ENCODE results near the gene CLPX. TPM values are rescaled to one million over a fixed set of nuclear protein-coding genes. Genes with fewer than 3 reads are reported as not detected.

CLPX gene
- total and polyA plus RNA-seq, 12 donors: 8.5 to 67.6 (median 60.4) TPM

DNA sequence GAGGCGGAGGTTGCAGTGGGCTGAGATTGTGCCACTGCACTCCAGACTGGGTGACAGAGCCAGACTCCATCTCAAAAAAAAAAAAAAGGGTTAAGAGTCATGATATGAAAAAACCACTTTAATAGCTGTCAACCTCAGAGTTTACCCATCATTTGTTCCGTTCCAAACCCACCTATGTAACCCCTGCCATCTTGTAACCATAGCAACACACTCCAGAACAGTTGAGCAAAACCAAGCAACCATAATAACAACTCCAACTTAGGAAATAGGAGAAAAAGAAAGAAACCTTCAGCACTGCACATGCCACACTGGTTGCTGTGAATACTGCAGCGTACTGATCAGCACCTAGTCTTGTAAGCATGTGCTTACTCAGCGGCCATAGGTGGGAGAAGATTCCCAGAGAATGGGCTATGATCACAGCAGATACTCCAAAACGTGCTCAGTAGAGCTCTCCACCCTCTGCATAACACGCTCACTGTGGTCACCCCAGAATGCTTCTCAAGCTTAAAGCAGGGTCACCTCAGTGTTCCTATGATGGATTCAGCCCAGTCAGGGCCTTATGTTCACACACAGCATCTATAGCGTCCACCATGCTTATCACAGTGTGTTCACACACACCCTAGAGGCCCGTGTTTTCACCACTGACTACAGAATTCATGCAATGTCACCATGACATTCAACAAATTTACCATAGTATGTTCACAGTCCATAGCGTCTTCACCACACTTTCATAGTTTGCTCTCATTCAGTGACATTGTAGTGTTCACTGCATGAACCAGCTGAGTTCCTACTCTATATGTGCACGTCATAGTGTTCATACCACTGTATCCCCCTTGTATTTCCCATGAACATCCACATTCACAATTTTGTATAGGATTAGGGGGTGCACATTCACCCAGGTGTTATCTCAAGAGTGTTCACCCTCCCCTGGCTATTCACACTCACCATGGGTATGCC is 32.7 kb upstream of the CLPX start:
- DNase-seq (no peak), ATAC-seq (no peak)
- H3K27me3 ChIP-seq: no peaks in the 10 kb centered on the region
- H3K27ac ChIP-seq: no peak overlapping the region
- TF ChIP-seq, protein P1, sequence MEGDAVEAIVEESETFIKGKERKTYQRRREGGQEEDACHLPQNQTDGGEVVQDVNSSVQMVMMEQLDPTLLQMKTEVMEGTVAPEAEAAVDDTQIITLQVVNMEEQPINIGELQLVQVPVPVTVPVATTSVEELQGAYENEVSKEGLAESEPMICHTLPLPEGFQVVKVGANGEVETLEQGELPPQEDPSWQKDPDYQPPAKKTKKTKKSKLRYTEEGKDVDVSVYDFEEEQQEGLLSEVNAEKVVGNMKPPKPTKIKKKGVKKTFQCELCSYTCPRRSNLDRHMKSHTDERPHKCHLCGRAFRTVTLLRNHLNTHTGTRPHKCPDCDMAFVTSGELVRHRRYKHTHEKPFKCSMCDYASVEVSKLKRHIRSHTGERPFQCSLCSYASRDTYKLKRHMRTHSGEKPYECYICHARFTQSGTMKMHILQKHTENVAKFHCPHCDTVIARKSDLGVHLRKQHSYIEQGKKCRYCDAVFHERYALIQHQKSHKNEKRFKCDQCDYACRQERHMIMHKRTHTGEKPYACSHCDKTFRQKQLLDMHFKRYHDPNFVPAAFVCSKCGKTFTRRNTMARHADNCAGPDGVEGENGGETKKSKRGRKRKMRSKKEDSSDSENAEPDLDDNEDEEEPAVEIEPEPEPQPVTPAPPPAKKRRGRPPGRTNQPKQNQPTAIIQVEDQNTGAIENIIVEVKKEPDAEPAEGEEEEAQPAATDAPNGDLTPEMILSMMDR (IDR thresholded peaks at IDR 0.05): no peak
- H3K36me3 ChIP-seq: no peaks in the 10 kb centered on the region
- intact Hi-C loops (cut with DNase I): no loop called here
- H3K4me1 ChIP-seq: peaks cover 0 to 8% (median 0%) of the 10 kb centered on the region in 9 donors
- no peak overlapping the region for H3K4me3 ChIP-seq
- 85 to 87% methylated on average over 10 of the region's 10 CpGs for WGBS, 2 donors
- H3K9me3 ChIP-seq: no peaks in the 10 kb centered on the region

DNA sequence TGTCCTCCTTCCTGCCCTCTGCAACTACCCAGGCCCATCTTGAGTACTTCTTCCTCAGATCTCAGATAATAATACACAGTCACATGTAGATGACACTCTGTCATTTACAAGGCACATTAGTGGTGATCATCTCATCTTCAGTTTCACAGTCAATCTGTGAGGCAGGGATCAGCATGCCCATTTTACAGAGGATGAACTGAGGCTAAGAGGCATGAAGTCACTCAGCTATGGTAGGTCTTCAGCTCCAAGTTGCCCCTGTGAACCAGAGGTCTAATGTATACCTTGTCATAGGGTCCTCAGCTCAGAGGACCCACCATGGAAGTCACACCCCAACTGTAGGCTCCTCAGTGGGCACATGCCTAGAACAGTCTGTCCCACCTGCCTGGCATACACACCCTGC is 30.4 kb upstream of the CLPX start:
- ATAC-seq (no peak), DNase-seq (no peak)
- no peaks in the 10 kb centered on the region for H3K36me3 ChIP-seq
- intact Hi-C loops (cut with DNase I): no loop called here
- H3K9me3 ChIP-seq: no peaks in the 10 kb centered on the region
- peaks cover 0 to 27% (median 7%) of the 10 kb centered on the region in 9 donors for H3K4me1 ChIP-seq
- H3K4me3 ChIP-seq: no peak overlapping the region
- H3K27ac ChIP-seq: no peak overlapping the region
- TF ChIP-seq, protein P1 (IDR thresholded peaks at IDR 0.05): no peak
- no peaks in the 10 kb centered on the region for H3K27me3 ChIP-seq

- intact Hi-C loops (cut with DNase I): loop anchor here in 1 of 10 donors (5.0 kb wide), 1 partner anchor 43 kb away; no protein-coding TSS in a partner anchor
- Histone ChIP-seq H3K27ac (no peak overlapping the region), H3K27me3 (no peaks in the 10 kb centered on the region), H3K9me3 (no peaks in the 10 kb centered on the region), H3K36me3 (no peaks in the 10 kb centered on the region), H3K4me1 (peaks cover 0 to 42% (median 7%) of the 10 kb centered on the region in 9 donors), H3K4me3 (no peak overlapping the region)
- no peak for DNase-seq
- TF ChIP-seq, protein P1 (IDR thresholded peaks at IDR 0.05): no peak
- no peak for ATAC-seq
- 70 to 86% methylated on average over 4 of the region's 4 CpGs for WGBS, 2 donors
Observed at GRCh38 chr15:65214010-65214409, 28.9 kb upstream of the CLPX start.

GRCh38 chr15:65213241-65213640 is 28.1 kb upstream of the CLPX start:
- WGBS, 2 donors: 69 to 75% methylated on average over 2 of the region's 2 CpGs
- H3K36me3 ChIP-seq: no peaks in the 10 kb centered on the region
- H3K4me1 ChIP-seq: peaks cover 0 to 44% (median 7%) of the 10 kb centered on the region in 9 donors
- TF ChIP-seq, protein P1 (IDR thresholded peaks at IDR 0.05): no peak
- no peak overlapping the region for H3K4me3 ChIP-seq
- DNase-seq: no peak
- H3K9me3 ChIP-seq: no peaks in the 10 kb centered on the region
- H3K27ac ChIP-seq: no peak overlapping the region
- no peaks in the 10 kb centered on the region for H3K27me3 ChIP-seq
- intact Hi-C loops (cut with DNase I): loop anchor here in 1 of 10 donors (5.0 kb wide), 1 partner anchor 44 kb away; no protein-coding TSS in a partner anchor
- ATAC-seq: peak in 2 of 8 donors; percentile 27 to 57
